Measurements from ENCODE around the gene TRMT61B. TPM values are rescaled to one million over a fixed set of nuclear protein-coding genes. Genes with fewer than 3 reads are reported as not detected.

Gene TRMT61B
- total RNA-seq, 1 donor from 2014 or later = 17.5 TPM

DNA sequence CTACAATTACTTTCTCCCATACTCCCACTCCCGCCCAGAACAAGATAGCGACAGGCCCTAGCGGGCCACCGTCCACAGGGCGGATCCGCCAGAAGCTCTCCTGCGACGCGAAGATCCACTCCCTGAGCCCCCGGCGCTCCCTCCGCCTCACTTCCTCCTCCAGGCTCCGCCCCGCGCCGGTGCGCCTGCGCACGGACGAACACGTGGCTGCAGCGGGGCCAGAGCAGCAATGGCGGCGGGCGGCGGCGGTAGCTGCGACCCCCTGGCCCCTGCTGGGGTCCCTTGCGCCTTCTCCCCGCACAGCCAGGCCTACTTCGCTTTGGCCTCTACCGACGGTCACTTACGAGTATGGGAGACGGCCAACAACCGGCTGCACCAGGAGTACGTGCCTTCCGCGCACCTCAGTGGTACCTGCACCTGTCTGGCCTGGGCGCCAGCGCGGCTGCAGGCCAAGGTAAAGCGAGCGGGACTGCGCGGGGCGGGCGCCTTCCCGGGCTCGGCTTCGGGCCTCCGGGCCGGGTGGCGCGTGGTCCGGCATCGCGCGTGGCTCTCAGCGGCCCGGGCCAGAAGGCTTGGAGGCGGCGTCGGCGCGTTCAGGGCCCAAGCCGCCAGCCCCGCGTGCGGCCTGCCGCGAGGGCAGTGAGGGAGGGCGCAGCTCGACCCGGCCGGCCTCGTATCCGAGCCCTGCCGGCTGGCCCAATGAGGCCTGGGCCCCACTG lies 24.5 kb upstream of the TRMT61B start, which contains the start of gene WDR43:
Gene WDR43, plus strand, starts transcription at position 198 of the 719 bp plus-strand sequence. Its CDS starts 32 bp downstream, at position 230.
- Mint-ChIP-seq H3K27me3 (ENCODE audit: unreplicated experiment) (peaks cover 6% of the 10 kb centered on the region), H3K9me3 (ENCODE audit: unreplicated experiment) (peaks cover 3% of the 10 kb centered on the region), H3K36me3 (ENCODE audit: unreplicated experiment) (no peaks in the 10 kb centered on the region), H3K4me1 (ENCODE audit: low read depth, unreplicated experiment) (peaks cover 11% of the 10 kb centered on the region), H3K4me3 (ENCODE audit: unreplicated experiment) (peak within 1 kb of the TSS; percentile 99), H3K27ac (ENCODE audit: unreplicated experiment) (peak within 1 kb of the TSS; percentile 96)
- peak; percentile 99 for DNase-seq
- TF ChIP-seq, protein P1, sequence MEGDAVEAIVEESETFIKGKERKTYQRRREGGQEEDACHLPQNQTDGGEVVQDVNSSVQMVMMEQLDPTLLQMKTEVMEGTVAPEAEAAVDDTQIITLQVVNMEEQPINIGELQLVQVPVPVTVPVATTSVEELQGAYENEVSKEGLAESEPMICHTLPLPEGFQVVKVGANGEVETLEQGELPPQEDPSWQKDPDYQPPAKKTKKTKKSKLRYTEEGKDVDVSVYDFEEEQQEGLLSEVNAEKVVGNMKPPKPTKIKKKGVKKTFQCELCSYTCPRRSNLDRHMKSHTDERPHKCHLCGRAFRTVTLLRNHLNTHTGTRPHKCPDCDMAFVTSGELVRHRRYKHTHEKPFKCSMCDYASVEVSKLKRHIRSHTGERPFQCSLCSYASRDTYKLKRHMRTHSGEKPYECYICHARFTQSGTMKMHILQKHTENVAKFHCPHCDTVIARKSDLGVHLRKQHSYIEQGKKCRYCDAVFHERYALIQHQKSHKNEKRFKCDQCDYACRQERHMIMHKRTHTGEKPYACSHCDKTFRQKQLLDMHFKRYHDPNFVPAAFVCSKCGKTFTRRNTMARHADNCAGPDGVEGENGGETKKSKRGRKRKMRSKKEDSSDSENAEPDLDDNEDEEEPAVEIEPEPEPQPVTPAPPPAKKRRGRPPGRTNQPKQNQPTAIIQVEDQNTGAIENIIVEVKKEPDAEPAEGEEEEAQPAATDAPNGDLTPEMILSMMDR (IDR thresholded peaks at IDR 0.05; ENCODE audit: partially characterized antibody, unreplicated experiment) = no peak

DNA sequence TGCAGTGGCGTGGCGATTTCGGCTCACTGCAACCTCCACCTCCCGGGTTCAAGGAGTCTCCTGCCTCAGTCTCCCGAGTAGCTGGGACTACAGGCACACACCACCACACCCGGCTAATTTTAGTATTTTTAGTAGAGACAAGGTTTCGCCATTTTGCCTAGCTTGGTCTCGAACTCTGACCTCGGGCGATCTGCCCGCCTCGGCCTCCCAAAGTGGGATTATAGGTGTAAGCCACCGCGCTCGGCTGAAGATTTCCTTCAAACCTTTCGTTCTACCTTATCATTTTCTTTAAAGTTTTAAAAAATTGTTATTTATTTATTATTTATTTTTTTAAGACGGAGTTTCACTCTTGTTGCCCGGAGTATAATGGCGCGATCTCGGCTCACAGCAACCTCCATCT lies 23.4 kb upstream of the TRMT61B start:
- Mint-ChIP-seq H3K9me3 (ENCODE audit: unreplicated experiment) (peaks cover 3% of the 10 kb centered on the region), H3K4me3 (ENCODE audit: unreplicated experiment) (no peak overlapping the region), H3K27me3 (ENCODE audit: unreplicated experiment) (peaks cover 10% of the 10 kb centered on the region), H3K27ac (ENCODE audit: unreplicated experiment) (no peak overlapping the region), H3K4me1 (ENCODE audit: low read depth, unreplicated experiment) (peaks cover 11% of the 10 kb centered on the region), H3K36me3 (ENCODE audit: unreplicated experiment) (no peaks in the 10 kb centered on the region)
- TF ChIP-seq, protein P1 (IDR thresholded peaks at IDR 0.05; ENCODE audit: partially characterized antibody, unreplicated experiment) = no peak
- DNase-seq = no peak

DNA sequence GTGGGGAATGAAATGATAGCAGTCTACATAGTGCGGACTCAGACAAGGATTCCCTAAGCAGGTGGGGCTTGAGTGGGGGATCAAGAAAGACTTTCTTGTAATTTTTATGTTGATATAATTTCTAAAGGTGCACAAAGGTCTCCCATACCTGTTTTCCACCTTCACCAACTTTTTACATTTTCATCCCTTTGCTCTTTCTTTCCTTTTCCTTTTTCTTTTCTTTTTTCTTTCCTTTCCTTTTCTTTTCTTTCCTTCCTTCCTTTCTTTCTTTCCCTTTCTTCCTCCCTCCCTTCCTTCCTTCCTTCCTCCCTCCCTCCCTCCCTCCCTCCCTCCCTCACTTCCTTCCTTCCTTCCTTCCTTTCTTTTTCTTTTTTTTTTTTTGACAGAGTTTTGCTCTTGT lies 10.1 kb upstream of the TRMT61B start:
- H3K36me3 Mint-ChIP-seq (ENCODE audit: unreplicated experiment) = no peaks in the 10 kb centered on the region
- DNase-seq = no peak
- peaks cover 8% of the 10 kb centered on the region for H3K27me3 Mint-ChIP-seq (ENCODE audit: unreplicated experiment)
- H3K4me3 Mint-ChIP-seq (ENCODE audit: unreplicated experiment) = no peak overlapping the region
- H3K27ac Mint-ChIP-seq (ENCODE audit: unreplicated experiment) = no peak overlapping the region
- no peaks in the 10 kb centered on the region for H3K4me1 Mint-ChIP-seq (ENCODE audit: low read depth, unreplicated experiment)
- TF ChIP-seq, protein P1 (IDR thresholded peaks at IDR 0.05; ENCODE audit: partially characterized antibody, unreplicated experiment) = no peak
- H3K9me3 Mint-ChIP-seq (ENCODE audit: unreplicated experiment) = no peaks in the 10 kb centered on the region

DNA sequence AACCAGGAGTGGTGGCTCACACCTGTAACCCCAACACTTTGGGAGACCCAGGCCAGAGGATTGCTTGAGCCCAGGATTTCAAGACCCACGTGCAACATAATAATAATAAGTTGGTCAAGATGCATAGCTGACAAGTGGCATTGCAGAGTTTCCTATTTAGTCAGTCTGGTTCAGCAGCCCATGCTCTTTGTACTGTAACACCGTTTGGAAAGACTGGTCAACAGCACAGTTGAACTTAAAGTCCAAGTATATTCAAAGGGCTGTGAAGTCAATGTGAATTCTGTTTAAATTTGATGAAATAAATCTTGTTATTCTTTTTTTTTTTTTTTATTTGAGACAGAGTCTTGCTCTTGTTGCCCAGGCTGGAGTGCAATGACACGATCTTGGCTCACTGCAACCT lies 1.5 kb upstream of the TRMT61B start:
- TF ChIP-seq, protein P1 (IDR thresholded peaks at IDR 0.05; ENCODE audit: partially characterized antibody, unreplicated experiment) = no peak
- Mint-ChIP-seq H3K36me3 (ENCODE audit: unreplicated experiment) (no peaks in the 10 kb centered on the region), H3K9me3 (ENCODE audit: unreplicated experiment) (no peaks in the 10 kb centered on the region), H3K27me3 (ENCODE audit: unreplicated experiment) (peaks cover 11% of the 10 kb centered on the region), H3K4me3 (ENCODE audit: unreplicated experiment) (no peak overlapping the region), H3K4me1 (ENCODE audit: low read depth, unreplicated experiment) (peaks cover 7% of the 10 kb centered on the region), H3K27ac (ENCODE audit: unreplicated experiment) (no peak overlapping the region)
- no peak for DNase-seq

DNA sequence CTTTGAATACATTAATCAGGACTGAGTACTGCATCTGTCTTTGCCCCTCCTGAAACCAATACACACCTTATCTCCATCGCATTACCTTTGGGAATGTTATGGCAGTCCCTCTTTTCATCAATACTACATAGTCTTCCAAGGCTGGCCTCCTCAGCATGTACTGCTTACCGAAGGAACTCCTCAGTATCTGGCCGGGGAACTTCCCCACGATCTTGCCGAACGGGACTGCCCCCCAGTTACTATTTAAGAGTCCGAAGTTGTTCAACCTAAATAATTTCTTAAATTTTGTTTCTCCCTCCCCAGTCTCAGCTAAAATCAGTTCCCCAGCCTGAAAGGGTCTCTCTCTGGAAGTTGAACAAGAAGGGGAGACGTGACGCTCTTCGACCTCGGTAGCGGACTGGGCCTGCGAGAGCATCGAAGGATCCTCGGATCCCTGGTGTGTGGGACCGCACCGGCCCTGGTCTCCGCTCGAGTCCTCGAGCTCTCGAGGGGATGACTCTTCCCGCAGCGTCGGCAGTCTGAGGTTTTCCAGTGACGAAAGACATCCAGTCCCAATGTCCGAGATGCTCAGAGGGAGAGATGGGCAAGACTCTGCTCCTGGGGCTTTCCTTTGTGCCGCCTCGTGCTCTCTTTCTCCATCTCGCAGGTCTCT lies 489 bp downstream of the TRMT61B start:
- Mint-ChIP-seq H3K27me3 (ENCODE audit: unreplicated experiment) (peaks cover 4% of the 10 kb centered on the region), H3K4me3 (ENCODE audit: unreplicated experiment) (peak overlapping the region; percentile 99), H3K4me1 (ENCODE audit: low read depth, unreplicated experiment) (peaks cover 7% of the 10 kb centered on the region), H3K9me3 (ENCODE audit: unreplicated experiment) (no peaks in the 10 kb centered on the region), H3K36me3 (ENCODE audit: unreplicated experiment) (no peaks in the 10 kb centered on the region), H3K27ac (ENCODE audit: unreplicated experiment) (peak overlapping the region; percentile 95)
- TF ChIP-seq, protein P1 (IDR thresholded peaks at IDR 0.05; ENCODE audit: partially characterized antibody, unreplicated experiment) = no peak
- DNase-seq = peak; percentile 29

Measured in glutamatergic neuron (in vitro differentiated cells).